Measurements from ENCODE around the gene CFDP1.
"Not testable (repeated sequence)": the region's sequence is repeated elsewhere in the genome, so short reads cannot be mapped to it uniquely, and the experiment has no call there.

- TF ChIP-seq YY1 (IDR thresholded peaks at IDR 0.05; ENCODE audit: insufficient read depth, insufficient read length); ZNF274 (IDR thresholded peaks at IDR 0.05; ENCODE audit: low read depth, low read length): not testable (repeated sequence)
These were observed 23.2 kb upstream of the CFDP1 start for GRCh38 chr16:75456486-75456885.

Data from NT2/D1 (cell line).